ENCODE measurements around the gene IGFBP5. TPM values are rescaled to one million over a fixed set of nuclear protein-coding genes. Genes with fewer than 3 reads are reported as not detected.
A peak's percentile ranks its signal among the peaks of the same experiment; 100 is the strongest.

IGFBP5 gene
- total and polyA plus RNA-seq, 2 experiments from 2014 or later, result 37.9 to 117 TPM

GRCh38 chr2:216727346-216728122 lies 32.2 kb upstream of the IGFBP5 start:
- H3K9me2 ChIP-seq (ENCODE audit: insufficient read depth), result no peaks in the 10 kb centered on the region
- H3K9me3 ChIP-seq (ENCODE audit: low read depth), result no peaks in the 10 kb centered on the region
- in situ Hi-C loops (cut with MboI), result no loop called here
- peaks cover 17% of the 10 kb centered on the region for H3K27me3 ChIP-seq (replicated peaks; ENCODE audit: insufficient read depth)
- no peaks in the 10 kb centered on the region for H4K20me1 ChIP-seq (ENCODE audit: insufficient read depth)
- no peak overlapping the region for H3K4me2 ChIP-seq (ENCODE audit: unreplicated experiment)
- TF ChIP-seq EZH2 (IDR thresholded peaks at IDR 0.05; ENCODE audit: insufficient read depth, poor library complexity, severe bottlenecking), result no peak
- no peak for TF ChIP-seq EZH2phosphoT487 (IDR thresholded peaks at IDR 0.05; ENCODE audit: insufficient read depth, low read depth)
- no peaks in the 10 kb centered on the region for H3K4me1 ChIP-seq (ENCODE audit: insufficient read depth)
- WGBS, 2 experiments (ENCODE audit: low coverage in 1 of 2, low lambda C conversion rate in 2 of 2, missing lambda C conversion rate in 2 of 2), result 70 to 73% methylated on average over 8 of the region's 8 CpGs
- H3F3A ChIP-seq (ENCODE audit: insufficient read depth), result no peaks in the 10 kb centered on the region
- H3K9ac ChIP-seq, result no peak overlapping the region
- no peak overlapping the region for H3K4me3 ChIP-seq
- H3K27ac ChIP-seq, result no peak overlapping the region
- no peaks in the 10 kb centered on the region for H3K36me3 ChIP-seq (ENCODE audit: low read depth)
- peak; percentile 11 for DNase-seq
- no peaks in the 10 kb centered on the region for H3K79me2 ChIP-seq (ENCODE audit: insufficient read depth)
- H2AFZ ChIP-seq, result no peak overlapping the region

GRCh38 chr2:216724190-216724589 lies 28.8 kb upstream of the IGFBP5 start:
- WGBS, 2 experiments (ENCODE audit: low coverage in 1 of 2, low lambda C conversion rate in 2 of 2, missing lambda C conversion rate in 2 of 2), result 79 to 90% methylated on average over 5 of the region's 5 CpGs

GRCh38 chr2:216721141-216721540 lies 25.8 kb upstream of the IGFBP5 start:
- Histone ChIP-seq H3K27ac (no peak overlapping the region), H3K4me3 (no peak overlapping the region), H3K36me3 (ENCODE audit: low read depth) (no peaks in the 10 kb centered on the region), H3K79me2 (ENCODE audit: insufficient read depth) (no peaks in the 10 kb centered on the region), H3K4me2 (ENCODE audit: unreplicated experiment) (no peak overlapping the region), H3K4me1 (ENCODE audit: insufficient read depth) (no peaks in the 10 kb centered on the region), H3K9me2 (ENCODE audit: insufficient read depth) (no peaks in the 10 kb centered on the region), H3K9me3 (ENCODE audit: low read depth) (no peaks in the 10 kb centered on the region), H2AFZ (no peak overlapping the region), H3K9ac (no peak overlapping the region), H3K27me3 (replicated peaks; ENCODE audit: insufficient read depth) (0 out of 2 replicates have a peak, but pooled peaks cover 18% of the 10 kb centered on the region), H3F3A (ENCODE audit: insufficient read depth) (no peaks in the 10 kb centered on the region), H4K20me1 (ENCODE audit: insufficient read depth) (no peaks in the 10 kb centered on the region)
- WGBS, 2 experiments (ENCODE audit: low coverage in 1 of 2, low lambda C conversion rate in 2 of 2, missing lambda C conversion rate in 2 of 2), result 68 to 82% methylated on average over 1 of the region's 1 CpG
- no peak for DNase-seq
- TF ChIP-seq EZH2phosphoT487 (IDR thresholded peaks at IDR 0.05; ENCODE audit: insufficient read depth, low read depth) (no peak), EZH2 (IDR thresholded peaks at IDR 0.05; ENCODE audit: insufficient read depth, poor library complexity, severe bottlenecking) (no peak)
- in situ Hi-C loops (cut with MboI), result no loop called here

More at GRCh38 chr2:216724190-216724589, 28.8 kb upstream of the IGFBP5 start:
- Histone ChIP-seq H3K36me3 (ENCODE audit: low read depth) (no peaks in the 10 kb centered on the region), H3K4me2 (ENCODE audit: unreplicated experiment) (no peak overlapping the region), H3F3A (ENCODE audit: insufficient read depth) (no peaks in the 10 kb centered on the region), H3K4me3 (no peak overlapping the region), H2AFZ (no peak overlapping the region), H3K9me2 (ENCODE audit: insufficient read depth) (no peaks in the 10 kb centered on the region), H4K20me1 (ENCODE audit: insufficient read depth) (no peaks in the 10 kb centered on the region), H3K27me3 (replicated peaks; ENCODE audit: insufficient read depth) (0 out of 2 replicates have a peak, but pooled peaks cover 18% of the 10 kb centered on the region), H3K9ac (no peak overlapping the region), H3K79me2 (ENCODE audit: insufficient read depth) (no peaks in the 10 kb centered on the region), H3K4me1 (ENCODE audit: insufficient read depth) (no peaks in the 10 kb centered on the region), H3K9me3 (ENCODE audit: low read depth) (no peaks in the 10 kb centered on the region), H3K27ac (no peak overlapping the region)
- DNase-seq, result no peak
- TF ChIP-seq EZH2 (IDR thresholded peaks at IDR 0.05; ENCODE audit: insufficient read depth, poor library complexity, severe bottlenecking) (no peak), EZH2phosphoT487 (IDR thresholded peaks at IDR 0.05; ENCODE audit: insufficient read depth, low read depth) (no peak)
- in situ Hi-C loops (cut with MboI), result no loop called here

- no peak for DNase-seq
- no peaks in the 10 kb centered on the region for H4K20me1 ChIP-seq (ENCODE audit: insufficient read depth)
- no peak overlapping the region for H3K4me2 ChIP-seq (ENCODE audit: unreplicated experiment)
- no peak overlapping the region for H3K9ac ChIP-seq
- 78 to 80% methylated on average over 4 of the region's 4 CpGs for WGBS, 2 experiments (ENCODE audit: low coverage in 1 of 2, low lambda C conversion rate in 2 of 2, missing lambda C conversion rate in 2 of 2)
- TF ChIP-seq EZH2phosphoT487 (IDR thresholded peaks at IDR 0.05; ENCODE audit: insufficient read depth, low read depth) (no peak), EZH2 (IDR thresholded peaks at IDR 0.05; ENCODE audit: insufficient read depth, poor library complexity, severe bottlenecking) (no peak)
- no peaks in the 10 kb centered on the region for H3F3A ChIP-seq (ENCODE audit: insufficient read depth)
- 0 out of 2 replicates have a peak, but pooled peaks cover 18% of the 10 kb centered on the region for H3K27me3 ChIP-seq (replicated peaks; ENCODE audit: insufficient read depth)
- H3K9me3 ChIP-seq (ENCODE audit: low read depth), result no peaks in the 10 kb centered on the region
- no peaks in the 10 kb centered on the region for H3K79me2 ChIP-seq (ENCODE audit: insufficient read depth)
- H3K9me2 ChIP-seq (ENCODE audit: insufficient read depth), result no peaks in the 10 kb centered on the region
- no peak overlapping the region for H3K4me3 ChIP-seq
- in situ Hi-C loops (cut with MboI), result no loop called here
- H2AFZ ChIP-seq, result no peak overlapping the region
- H3K27ac ChIP-seq, result no peak overlapping the region
- H3K36me3 ChIP-seq (ENCODE audit: low read depth), result no peaks in the 10 kb centered on the region
- no peaks in the 10 kb centered on the region for H3K4me1 ChIP-seq (ENCODE audit: insufficient read depth)
Measured at GRCh38 chr2:216720722-216721121, 25.4 kb upstream of the IGFBP5 start.
